GM21526 (cell line): Measurements from ENCODE around the gene CADM1.

ENCODE experiments used
- ATAC-seq: cut with Tn5 transposase; IDR thresholded peaks from one replicate; pipeline ENCODE4 v1.9.1; 2021; ENCODE audit warnings: moderate library complexity; ENCODE audit not compliant: unreplicated experiment, low FRiP score

CADM1 gene

DNA sequence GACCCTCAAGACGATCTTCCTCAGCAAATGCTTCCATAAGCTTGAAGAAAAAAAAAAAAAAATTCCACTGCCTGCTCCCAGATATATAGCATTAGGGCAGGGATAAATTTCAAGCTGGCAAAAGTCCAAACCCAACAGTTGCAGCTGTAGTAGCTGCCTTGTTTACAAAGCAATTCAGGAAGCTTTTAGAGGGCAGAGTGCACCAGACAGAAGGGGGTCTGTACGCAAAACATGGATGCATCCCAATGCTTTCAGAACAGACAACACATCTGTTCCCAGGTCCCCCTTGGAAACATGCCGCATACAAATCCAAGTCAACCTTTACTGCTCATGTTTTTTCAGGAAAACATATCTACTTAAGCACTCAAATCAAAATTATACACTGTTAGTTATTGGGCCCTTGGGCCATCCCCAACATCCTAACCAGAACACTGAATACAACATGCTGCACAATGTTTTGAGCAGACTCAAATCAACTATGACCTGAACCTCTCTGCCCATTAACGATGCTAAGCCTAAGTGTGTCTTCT, 94.5 kb downstream of the CADM1 start:
- ATAC-seq: no peak

DNA sequence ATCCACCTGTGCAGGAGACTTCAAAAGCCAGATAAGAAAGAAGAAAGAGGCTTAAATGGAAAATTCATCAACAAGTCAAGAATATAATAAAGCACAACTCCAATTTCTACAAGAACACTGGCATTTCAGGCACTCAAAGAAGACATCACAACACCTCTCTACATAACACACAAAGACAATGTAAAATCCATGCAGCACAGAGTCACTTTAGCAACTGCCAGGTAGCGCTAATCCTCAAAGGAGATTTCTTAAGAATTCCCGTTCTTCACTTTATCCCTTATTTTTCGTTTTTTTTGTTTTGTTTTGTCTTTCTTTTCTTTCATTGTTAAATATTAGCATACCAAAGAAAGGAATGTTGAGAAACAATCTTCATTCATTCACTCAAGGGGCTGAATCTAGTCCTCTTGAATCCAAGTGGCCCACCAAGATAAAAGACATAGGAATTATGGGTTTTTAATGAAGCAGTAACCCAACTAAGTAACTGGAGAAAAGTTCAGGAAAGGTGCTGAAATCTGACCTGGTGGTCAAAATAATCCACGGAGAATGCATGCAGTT, 95.0 kb downstream of the CADM1 start:
- ATAC-seq: no peak

DNA sequence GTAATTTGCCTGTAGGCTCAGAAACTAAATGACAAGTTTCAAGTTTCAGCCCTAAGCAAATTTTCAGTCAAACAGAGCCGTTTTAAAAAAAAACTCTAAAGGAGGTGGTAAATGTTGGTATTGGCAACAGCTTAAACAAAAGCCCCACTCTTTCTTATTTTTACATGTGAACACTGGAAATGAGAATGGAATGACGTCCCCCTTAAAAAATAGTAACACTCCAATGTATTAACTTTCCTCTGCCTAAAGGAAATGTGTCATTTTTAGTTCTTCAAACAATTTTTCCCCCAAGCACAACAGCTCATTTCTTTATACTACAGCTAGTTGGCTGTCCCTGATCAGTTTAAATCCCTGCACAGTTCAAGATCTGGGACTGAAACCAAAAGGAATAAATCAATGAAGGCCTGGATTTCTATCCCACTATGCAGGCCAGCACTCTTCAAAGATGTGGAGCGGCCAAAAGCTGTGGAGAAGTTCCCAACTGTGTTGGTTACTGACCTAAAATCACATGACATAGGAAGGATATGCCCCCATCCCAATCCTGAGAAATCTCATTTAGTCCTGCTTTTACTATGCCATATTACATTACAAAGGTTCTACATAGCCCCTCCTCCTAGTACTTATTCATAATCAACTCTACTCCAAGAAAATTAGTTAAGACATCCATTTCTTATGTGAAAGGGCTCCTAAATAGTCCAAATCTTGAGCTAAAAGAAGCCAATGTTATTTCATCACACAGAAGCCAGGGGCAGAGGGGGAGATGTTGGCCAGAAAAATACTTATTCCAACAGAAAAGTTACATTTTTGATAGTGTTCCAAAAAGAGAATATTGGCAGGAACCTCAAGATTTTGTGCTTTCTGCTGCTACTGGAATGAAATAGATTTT, 95.9 kb downstream of the CADM1 start:
- ATAC-seq: no peak

DNA sequence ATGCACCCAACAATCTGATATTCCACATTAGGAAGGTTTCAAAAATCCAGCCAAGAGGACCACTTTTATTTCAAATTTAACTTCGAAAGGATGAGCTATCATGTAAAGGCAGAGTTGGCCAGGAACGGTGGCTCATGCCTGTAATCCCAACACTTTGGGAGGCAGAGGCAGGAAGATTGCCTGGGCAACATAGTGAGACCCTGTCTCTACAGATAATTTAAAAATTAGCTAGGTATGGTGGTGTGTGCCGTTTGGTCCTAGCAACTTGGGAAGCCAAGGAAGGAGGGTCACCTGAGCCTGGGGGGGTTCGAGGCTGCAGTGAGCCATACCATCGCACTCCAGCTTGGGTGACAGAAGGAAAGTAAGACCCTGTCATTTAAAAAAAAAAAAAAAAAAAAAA, 96.7 kb downstream of the CADM1 start:
- no peak for ATAC-seq

DNA sequence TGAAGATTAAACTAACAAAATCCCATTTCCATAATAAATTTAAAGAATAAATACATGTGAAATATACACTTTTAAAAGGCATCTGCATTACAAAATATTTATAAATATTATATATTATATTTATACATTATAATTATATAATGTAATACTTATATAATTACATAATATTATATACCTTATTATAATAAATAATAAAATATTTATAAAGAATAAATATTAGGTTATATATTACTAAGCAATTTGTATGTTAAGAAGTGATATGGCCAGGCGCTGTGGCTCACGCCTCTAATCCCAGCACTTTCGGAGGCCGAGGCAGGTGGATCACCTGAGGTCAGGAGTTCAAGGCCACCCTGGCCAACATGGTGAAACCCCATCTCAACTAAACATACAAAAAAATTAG, 97.8 kb downstream of the CADM1 start:
- no peak for ATAC-seq

DNA sequence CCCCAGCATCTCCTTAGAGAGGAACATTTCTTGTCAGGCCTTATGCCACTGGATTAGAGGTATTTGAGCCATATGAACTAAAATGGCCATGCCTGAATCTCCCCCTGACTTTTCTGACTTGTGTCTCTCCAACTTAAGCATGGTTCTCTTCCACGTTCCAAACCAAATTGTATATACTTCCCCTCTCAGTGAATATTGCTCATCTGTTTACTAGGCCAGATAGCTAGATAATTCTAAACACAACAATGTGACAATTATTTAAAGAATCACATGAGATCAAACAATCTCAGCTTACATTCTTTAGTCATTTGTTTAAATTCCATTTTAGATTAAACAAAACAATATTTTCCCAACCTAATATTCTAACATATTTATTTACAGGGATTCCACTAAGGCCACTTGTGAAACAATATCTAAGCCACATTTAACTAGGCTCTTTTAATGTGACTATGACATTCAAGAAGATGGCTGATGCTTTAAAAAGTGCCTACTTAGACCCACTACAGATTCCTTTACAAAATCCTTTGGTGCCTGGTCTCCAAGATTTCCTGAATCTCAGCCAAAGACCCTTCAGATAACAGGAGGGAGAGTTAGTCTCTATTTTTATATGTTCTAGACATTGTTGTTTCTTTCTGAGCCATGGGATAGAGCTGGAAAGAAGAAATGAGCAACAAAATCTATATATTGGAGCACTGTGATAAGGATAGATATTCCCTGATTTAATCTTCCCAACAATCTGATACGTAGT, 105.7 kb downstream of the CADM1 start:
- no peak for ATAC-seq

DNA sequence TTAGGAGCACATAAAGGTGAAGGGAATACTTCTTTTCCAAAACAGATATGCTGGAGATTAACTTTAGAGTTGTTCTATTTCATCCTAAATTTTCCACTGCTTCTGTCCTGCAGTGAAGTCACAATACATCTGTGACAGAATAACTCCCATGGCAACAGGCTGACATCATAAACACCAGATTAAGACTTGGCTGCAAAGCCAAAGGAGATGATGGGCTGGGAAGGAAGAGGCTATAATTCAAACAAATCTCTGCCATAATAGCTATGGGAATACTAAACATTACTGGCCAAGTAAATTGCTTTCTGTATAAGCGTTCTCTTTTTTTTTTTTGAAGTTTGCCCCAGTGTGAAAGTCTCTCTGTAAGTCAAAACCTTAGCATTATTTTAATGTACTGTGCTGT, 107.7 kb downstream of the CADM1 start:
- no peak for ATAC-seq

DNA sequence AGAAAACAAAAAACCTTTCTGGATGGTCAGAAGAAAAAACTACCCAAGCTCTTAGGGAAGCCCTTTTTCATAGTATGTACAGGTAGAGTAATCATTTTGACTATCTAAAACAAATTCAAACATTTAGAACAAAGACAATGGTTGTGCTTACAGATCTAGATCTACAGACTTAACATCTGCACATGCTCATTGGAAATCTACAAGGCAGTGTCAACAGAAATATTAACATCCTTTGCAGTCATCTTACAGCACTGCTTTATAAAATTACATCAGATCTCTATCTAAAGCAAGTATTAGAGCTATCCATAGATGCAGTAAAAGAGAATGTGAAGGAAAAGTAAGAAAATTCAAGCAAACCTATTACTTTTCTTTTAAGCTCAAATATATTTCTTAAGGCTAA, 110.3 kb downstream of the CADM1 start:
- no peak for ATAC-seq

DNA sequence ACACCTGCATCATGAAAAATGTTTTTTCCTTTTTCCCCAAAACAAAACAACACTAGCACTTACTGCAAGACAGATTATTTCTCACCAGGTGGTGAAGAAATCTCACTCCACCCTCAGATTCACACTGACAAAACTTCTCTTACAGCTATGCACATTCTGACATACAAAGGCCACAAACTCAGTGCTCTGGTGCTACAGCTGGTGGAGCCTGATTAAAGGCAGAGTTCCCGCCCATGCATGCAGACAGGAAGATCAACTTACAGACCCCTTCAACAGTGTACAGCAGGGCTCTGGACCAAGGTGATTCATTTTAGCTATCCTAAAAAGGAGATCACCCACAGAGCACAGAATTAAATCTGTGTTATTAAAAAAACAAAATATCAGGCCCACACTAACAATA, 112.6 kb downstream of the CADM1 start:
- ATAC-seq: no peak

DNA sequence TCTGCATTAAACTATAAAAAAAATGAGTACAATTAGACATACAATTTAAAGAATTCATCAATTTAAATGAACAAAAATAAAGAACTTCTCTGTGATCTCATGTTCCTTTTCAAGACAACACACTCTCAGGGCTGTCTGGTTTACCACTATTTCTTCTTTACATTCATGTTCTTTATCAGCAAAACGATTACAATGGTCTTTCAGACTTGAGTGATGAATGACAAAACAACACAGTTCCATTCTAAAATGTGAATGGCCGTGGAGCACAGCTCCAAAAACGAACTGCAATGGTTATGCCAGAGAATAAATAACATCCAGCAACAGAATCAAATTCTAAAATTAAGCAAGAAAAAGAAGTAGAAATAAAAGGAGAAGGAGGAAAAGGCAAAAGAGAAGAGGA, 113.1 kb downstream of the CADM1 start:
- ATAC-seq: no peak

DNA sequence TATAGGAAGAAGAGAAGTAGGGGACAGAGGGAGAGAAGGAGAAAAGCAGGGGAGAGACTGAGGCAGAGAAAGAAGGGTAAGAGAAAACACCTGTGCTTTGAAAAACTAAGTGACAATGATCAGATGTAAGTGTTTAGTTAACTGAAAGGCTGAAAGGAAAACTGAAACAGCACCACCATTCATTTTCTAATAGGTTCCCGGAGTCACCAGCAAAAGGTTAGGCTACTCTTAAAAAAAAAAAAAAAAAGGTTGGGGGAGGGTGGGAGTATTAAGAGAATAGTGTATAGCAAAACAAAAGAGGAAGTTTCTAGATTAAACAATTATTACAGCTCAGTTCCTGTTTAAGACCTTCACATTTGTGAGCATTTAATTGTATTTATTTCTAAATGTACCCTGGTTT, 113.8 kb downstream of the CADM1 start:
- ATAC-seq: no peak

DNA sequence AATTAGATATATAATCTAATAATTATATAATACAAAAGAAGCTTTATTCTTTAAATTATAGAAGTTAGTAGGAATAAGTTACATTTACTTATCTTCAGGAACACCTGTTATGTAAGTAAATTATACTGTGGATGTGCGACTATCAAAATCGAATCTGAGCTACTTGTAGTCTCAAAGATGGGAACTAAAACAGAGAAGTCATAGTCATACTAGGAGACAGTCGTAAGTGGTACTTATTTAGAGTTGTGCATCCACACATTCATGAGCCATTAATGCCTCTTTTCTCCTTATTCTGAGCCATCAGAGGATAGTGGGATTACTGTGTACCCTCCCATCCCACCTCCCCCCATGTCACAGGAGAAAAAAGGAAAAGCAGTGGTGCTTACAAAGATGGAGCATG, 114.4 kb downstream of the CADM1 start:
- no peak for ATAC-seq

DNA sequence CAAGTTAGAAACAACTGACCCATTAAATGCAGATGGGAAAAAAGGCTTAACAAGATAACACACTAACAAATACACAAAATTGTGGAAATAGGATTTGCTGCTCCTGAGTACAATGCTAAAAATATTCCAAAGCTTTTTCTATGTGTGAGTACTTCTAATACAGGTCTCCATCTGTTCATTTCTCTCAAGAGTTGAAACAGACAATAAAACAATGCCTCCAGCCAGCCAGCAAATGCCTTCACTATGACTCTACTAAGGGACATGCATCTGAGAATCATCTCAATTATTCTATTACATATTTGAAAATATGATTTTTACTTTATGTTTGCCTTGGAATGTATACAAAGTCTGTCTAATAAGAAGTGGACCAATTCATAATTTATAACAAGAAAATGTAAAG, 119.0 kb downstream of the CADM1 start:
- no peak for ATAC-seq

DNA sequence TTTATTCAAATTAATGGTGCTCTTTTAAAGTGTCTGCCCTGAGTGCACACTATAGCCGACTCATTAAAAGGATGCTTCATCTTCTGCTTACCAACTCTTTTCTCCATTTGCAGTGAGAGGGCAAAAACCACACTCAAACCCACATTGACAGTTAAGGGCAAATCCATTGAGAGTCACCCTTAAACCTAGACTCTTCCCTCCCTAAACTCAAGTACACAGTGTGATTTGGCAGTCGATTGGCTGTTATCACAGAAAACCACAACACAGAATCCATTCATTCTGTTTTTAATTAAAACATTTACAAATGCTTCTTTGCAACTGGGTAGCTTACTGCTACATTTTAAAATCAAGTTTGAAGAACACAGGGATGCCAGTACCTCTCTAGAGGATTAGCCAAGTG, 120.0 kb downstream of the CADM1 start:
- ATAC-seq: no peak

DNA sequence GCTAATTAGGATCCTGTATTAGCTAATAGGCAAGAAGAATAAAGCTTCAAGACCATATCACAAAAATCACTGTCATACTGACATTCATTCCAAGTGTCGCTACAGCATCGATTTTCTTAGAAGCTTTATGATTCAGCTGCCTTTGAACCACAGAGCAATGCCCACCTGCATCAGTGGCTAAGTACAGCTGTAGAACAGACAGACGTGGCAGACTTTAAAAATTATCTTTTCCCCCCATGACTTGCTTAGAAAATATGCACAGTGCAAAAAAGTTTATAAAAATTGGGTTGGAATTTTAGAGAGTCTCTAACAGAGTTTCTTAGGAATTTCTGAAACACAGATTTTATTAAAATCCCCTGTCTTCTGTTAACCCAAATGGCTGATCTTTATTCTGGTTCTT, 120.8 kb downstream of the CADM1 start:
- ATAC-seq: no peak

DNA sequence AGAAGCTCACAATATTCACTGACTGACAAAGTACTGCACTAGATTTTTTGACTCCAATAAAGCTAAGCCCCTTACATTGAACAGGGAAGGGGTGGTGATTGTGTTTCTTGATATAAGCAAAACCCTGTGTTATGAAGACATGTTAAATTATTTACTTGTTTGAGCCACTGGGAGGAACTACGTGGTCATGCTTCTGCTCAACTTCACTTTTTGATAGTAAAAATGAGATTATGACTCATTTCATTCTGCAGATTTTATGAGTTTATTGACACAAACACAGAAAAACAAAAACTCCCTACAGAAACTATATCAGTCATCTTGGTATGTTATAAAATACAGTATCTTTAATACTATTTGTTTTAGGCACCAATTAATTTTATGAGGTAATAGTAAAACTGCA, 124.7 kb downstream of the CADM1 start:
- no peak for ATAC-seq

DNA sequence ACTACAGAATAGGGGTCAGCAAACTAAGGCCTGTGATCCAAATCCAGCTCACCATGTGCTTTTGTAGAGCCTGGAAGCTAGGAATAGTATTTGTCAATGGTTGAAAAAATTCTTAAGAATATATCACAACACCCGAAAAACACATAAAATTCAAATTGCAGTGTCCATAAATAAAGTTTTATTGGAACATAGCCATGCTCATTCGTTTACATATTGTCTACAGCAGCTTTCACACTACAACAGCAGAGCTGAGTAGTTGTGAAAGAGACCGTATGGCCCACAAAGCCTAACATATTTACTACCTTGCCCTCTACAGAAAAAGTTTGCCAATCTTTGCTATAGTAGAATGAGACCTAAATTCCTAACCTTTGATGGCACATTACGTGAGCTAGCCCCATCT, 125.7 kb downstream of the CADM1 start:
- ATAC-seq: no peak

DNA sequence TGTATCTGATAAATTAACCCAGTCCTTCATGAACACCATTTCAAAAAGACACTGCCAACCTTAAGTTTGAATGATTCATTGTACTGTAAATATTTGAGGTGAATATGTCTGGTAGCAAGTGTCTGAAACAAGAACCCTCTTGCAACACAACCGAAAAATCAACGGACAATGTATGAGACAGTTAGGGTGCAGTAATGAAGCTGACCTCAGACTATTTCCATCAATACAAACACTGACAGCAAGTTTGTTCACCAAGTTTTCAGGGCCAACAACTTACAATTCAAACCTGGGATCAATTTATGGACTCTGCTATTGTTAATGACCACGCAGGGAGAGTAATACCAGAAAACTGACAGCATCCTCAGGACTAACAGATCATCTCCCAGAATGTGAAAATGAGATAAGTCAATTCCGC, 126.3 kb downstream of the CADM1 start:
- ATAC-seq: no peak

DNA sequence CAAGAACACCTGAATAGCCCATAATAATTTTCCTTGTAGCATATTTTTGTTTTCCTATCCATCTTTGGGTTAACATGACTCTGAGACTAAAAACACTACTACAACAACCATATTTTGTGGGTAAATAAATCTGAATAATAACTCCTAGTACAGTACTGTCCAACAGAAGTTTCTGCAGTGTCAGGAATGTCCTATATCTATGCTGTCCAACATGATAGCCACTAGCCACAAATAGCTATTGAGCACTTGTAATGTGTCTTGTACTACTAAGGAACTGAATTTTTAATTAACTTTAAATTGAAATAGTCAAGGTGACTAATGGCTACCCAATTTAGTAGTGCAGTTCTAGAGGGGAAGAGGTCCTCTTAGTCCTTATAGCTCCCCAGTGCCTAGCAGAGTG, 135.6 kb downstream of the CADM1 start:
- no peak for ATAC-seq

DNA sequence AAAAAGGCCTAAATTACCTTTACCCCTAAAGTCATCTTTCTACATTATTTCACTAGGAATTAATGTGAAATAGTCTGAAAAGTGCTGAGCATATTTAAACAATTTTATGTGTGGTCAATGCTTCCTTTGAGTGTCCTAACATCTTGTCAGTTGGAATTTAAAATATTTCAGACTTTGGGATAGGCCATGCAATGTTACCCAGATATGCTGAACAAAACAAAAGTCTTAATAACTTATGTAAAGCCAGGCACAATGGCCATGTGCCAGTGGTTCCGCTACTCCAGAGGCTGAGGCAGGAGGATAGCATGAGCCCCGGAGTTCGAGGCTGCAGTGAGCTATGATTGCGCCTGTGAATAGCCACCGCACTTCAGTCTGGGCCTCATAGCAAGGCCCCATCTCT, 137.4 kb downstream of the CADM1 start:
- no peak for ATAC-seq

DNA sequence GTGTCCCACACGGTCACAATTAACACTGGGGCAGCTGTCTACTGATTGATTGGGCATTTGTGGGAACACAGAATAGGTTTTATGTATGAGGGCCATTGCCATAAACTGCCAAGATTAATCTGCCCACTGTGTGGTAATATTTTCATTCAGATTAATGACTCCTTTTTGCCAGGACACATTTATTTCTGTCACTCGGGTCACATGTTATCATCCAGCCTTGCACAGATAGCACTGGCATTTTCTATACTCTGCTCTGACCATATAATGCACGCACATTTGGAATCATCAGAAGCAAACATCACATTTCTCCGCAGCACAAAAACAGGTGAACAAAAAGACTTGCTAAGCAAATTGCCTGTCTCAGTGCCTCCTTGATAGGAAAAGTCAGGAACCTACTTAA, 138.3 kb downstream of the CADM1 start:
- no peak for ATAC-seq
